H9 (cell line): ENCODE measurements around the gene MLANA. TPM values are rescaled to one million over a fixed set of nuclear protein-coding genes. Genes with fewer than 3 reads are reported as not detected.

Experiments
- DNase-seq: peaks from one replicate; pipeline ENCODE4 v3.0.0-alpha.2; 2017
- H2AFZ ChIP-seq: one replicate; pipeline ENCODE4 v1.6.1; 2013; ENCODE audit warnings: mild to moderate bottlenecking, low read length, control low read depth, moderate library complexity
- H2AK5ac ChIP-seq: 2 replicates; pipeline ENCODE4 v1.6.1; 2013; ENCODE audit warnings: low read length, control low read depth, mixed read lengths; ENCODE audit not compliant: insufficient read length
- H2BK120ac ChIP-seq: one replicate; pipeline ENCODE4 v1.6.1; 2013; ENCODE audit warnings: low read depth, mild to moderate bottlenecking, low read length, control low read depth, inconsistent platforms; ENCODE audit not compliant: poor library complexity, severe bottlenecking
- H2BK12ac ChIP-seq: 2 replicates; pipeline ENCODE4 v1.6.1; 2013; ENCODE audit warnings: low read length, control low read depth, mixed read lengths, low read depth; ENCODE audit not compliant: insufficient read length
- H2BK15ac ChIP-seq: 2 replicates; pipeline ENCODE4 v1.6.1; 2013; ENCODE audit warnings: low read depth, low read length, control low read depth
- H2BK20ac ChIP-seq: one replicate; pipeline ENCODE4 v1.6.1; 2013; ENCODE audit warnings: low read depth, mild to moderate bottlenecking, low read length, control low read depth, inconsistent platforms; ENCODE audit not compliant: poor library complexity, severe bottlenecking
- H2BK5ac ChIP-seq: 2 replicates; pipeline ENCODE4 v1.6.1; 2013; ENCODE audit warnings: low read length, control low read depth, mixed read lengths; ENCODE audit not compliant: insufficient read length
- H3K14ac ChIP-seq: 2 replicates; pipeline ENCODE4 v1.6.1; 2013; ENCODE audit warnings: low read length, control low read depth; ENCODE audit not compliant: insufficient read depth
- H3K18ac ChIP-seq: 2 replicates; pipeline ENCODE4 v1.6.1; 2013; ENCODE audit warnings: low read depth, mild to moderate bottlenecking, mixed read lengths, low read length, control low read depth; ENCODE audit not compliant: insufficient read length
- H3K23ac ChIP-seq: 2 replicates; pipeline ENCODE4 v1.6.1; 2013; ENCODE audit warnings: low read length, control low read depth, mixed read lengths, low read depth; ENCODE audit not compliant: insufficient read length
- H3K23me2 ChIP-seq: 2 replicates; pipeline ENCODE4 v1.6.1; 2013; ENCODE audit warnings: low read depth, mild to moderate bottlenecking, mixed read lengths, low read length, control low read depth; ENCODE audit not compliant: insufficient read length, poor library complexity, severe bottlenecking
- H3K27ac ChIP-seq: 2 replicates; pipeline ENCODE4 v1.5.1; 2013; ENCODE audit warnings: low read length, control low read depth, mixed read lengths, low read depth; ENCODE audit not compliant: insufficient read length
- H3K27me3 ChIP-seq: 2 replicates; pipeline ENCODE4 v1.6.1; 2013; ENCODE audit warnings: low read length, control low read depth, inconsistent platforms; ENCODE audit not compliant: insufficient read depth
- H3K4ac ChIP-seq: 2 replicates; pipeline ENCODE4 v1.6.1; 2013; ENCODE audit warnings: low read depth, mild to moderate bottlenecking, control low read depth, inconsistent platforms, low read length, moderate library complexity
- H3K4me1 ChIP-seq: 2 replicates; pipeline ENCODE4 v1.6.1; 2013; ENCODE audit warnings: low read length, control low read depth, inconsistent platforms; ENCODE audit not compliant: insufficient read depth
- H3K4me2 ChIP-seq: 2 replicates; pipeline ENCODE4 v1.6.1; 2013; ENCODE audit warnings: low read length, control low read depth, mixed read lengths; ENCODE audit not compliant: insufficient read length, insufficient read depth
- H3K56ac ChIP-seq: 2 replicates; pipeline ENCODE4 v1.6.1; 2013; ENCODE audit warnings: low read depth, mild to moderate bottlenecking, mixed read lengths, low read length, control low read depth; ENCODE audit not compliant: insufficient read length
- H3K79me1 ChIP-seq: 2 replicates; pipeline ENCODE4 v1.6.1; 2013; ENCODE audit warnings: low read depth, mild to moderate bottlenecking, moderate library complexity, low read length, control low read depth, inconsistent platforms; ENCODE audit not compliant: insufficient read depth, poor library complexity, severe bottlenecking
- H3K79me2 ChIP-seq: 2 replicates; pipeline ENCODE4 v1.6.1; 2013; ENCODE audit warnings: low read length, control low read depth, inconsistent platforms; ENCODE audit not compliant: insufficient read depth
- H3K9ac ChIP-seq: 2 replicates; pipeline ENCODE4 v1.6.1; 2013; ENCODE audit warnings: low read length, control low read depth, mixed read lengths; ENCODE audit not compliant: insufficient read length; ENCODE audit errors: extremely low read depth
- H3K9me3 ChIP-seq: one replicate; pipeline ENCODE4 v1.6.1; 2013; ENCODE audit warnings: low read depth, low read length, inconsistent platforms; ENCODE audit not compliant: control insufficient read depth
- H3T11ph ChIP-seq: one replicate; pipeline ENCODE4 v1.6.1; 2013; ENCODE audit warnings: mild to moderate bottlenecking, low read length, control low read depth, inconsistent platforms
- H4K20me1 ChIP-seq: one replicate; pipeline ENCODE4 v1.6.1; 2013; ENCODE audit not compliant: control insufficient read depth, insufficient read length, insufficient read depth
- H4K5ac ChIP-seq: 2 replicates; pipeline ENCODE4 v1.6.1; 2013; ENCODE audit warnings: low read depth, mild to moderate bottlenecking, mixed read lengths, low read length, control low read depth; ENCODE audit not compliant: insufficient read length
- H4K8ac ChIP-seq: replicated peaks from 2 replicates; pipeline ENCODE4 v1.6.1; 2013; ENCODE audit warnings: low read length, control low read depth, mixed read lengths, low read depth; ENCODE audit not compliant: insufficient read length
- H4K91ac ChIP-seq: 2 replicates; pipeline ENCODE4 v1.6.1; 2013; ENCODE audit warnings: low read depth, mild to moderate bottlenecking, moderate library complexity, mixed read lengths, low read length, control low read depth; ENCODE audit not compliant: insufficient read length
- H3K27ac Mint-ChIP-seq, 3 experiments: 2 replicates in 2 of 3; 3 replicates in 1 of 3; pipeline ENCODE4 v1.8.0; 2020 to 2021; ENCODE audit warnings: mixed read lengths in 3 of 3, mild to moderate bottlenecking in 1 of 3, moderate library complexity in 1 of 3
- H3K27me3 Mint-ChIP-seq: 2 replicates; pipeline ENCODE4 v1.8.0; 2021; ENCODE audit warnings: low read depth, mild to moderate bottlenecking, moderate library complexity, mixed read lengths
- H3K36me3 Mint-ChIP-seq, 3 experiments: 2 replicates in 2 of 3; 3 replicates in 1 of 3; pipeline ENCODE4 v1.8.0; 2020 to 2021; ENCODE audit warnings: low read depth in 3 of 3, mixed read lengths in 3 of 3; ENCODE audit not compliant: insufficient read depth in 1 of 3
- H3K4me1 Mint-ChIP-seq, 2 experiments: 2 replicates each; pipeline ENCODE4 v1.8.0; 2020; ENCODE audit warnings: mixed read lengths in 2 of 2
- H3K4me3 Mint-ChIP-seq, 2 experiments: 2 replicates in 1 of 2; 3 replicates in 1 of 2; pipeline ENCODE4 v1.8.0; 2020 to 2021; ENCODE audit warnings: mild to moderate bottlenecking in 2 of 2, mixed read lengths in 2 of 2, moderate library complexity in 1 of 2
- H3K9me3 Mint-ChIP-seq, 2 experiments: 2 replicates in 1 of 2; 3 replicates in 1 of 2; pipeline ENCODE4 v1.8.0; 2020; ENCODE audit warnings: mild to moderate bottlenecking in 2 of 2, mixed read lengths in 2 of 2, moderate library complexity in 1 of 2
- CTCF ChIP-seq: fragments of 200-600 bp; sonication (generic); conservative IDR thresholded peaks from 3 replicates; pipeline ENCODE4 v1.8.0; 2021; ENCODE audit warnings: antibody characterized with exemption, mild to moderate bottlenecking
- WGBS: extraction: QIAGEN DNeasy Blood & Tissue Kit; methylation state at CpG from one replicate; pipeline ENCODE4 v1.1.7; 2013; ENCODE audit warnings: missing lambda C conversion rate, low lambda C conversion rate, mixed read lengths; ENCODE audit not compliant: insufficient read length; ENCODE audit errors: extremely low coverage; 5-methylcytosine and 5-hydroxymethylcytosine counted together
- total RNA-seq: library from RNA; stranded (reverse); gene quantifications from 2 replicates; pipeline ENCODE4 v1.2.1, GENCODE V29; 2021

The MLANA gene
- total RNA-seq, 1 experiment from 2014 or later: not detected

DNA sequence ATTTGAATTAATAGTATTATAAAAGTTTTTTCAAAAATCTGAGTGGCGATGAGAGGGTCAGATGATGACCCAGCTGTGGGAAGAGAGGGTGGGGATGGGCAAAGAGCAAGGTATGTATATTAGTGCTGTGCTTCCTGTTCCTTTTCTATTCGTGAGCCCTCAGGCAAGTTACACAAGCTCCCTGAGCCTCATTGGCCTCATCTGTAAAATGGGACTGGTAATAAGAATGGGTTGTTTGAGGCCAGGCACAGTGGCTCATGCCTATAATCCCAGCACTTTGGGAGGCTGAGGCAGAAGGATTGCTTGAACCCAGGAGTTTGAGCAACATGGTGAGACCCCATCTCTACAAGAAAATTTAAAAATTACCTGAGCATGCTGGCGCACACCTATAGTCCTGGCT is 24.0 kb upstream of the MLANA start:
- Histone ChIP-seq H2BK20ac (no peak overlapping the region), H3K4ac (no peak overlapping the region), H3K27ac (no peak overlapping the region), H3K4me1 (no peaks in the 10 kb centered on the region), H2BK15ac (no peak overlapping the region), H3K27me3 (no peaks in the 10 kb centered on the region), H3T11ph (no peak overlapping the region), H3K4me2 (no peak overlapping the region), H3K56ac (no peak overlapping the region), H3K23ac (no peak overlapping the region), H2BK12ac (no peak overlapping the region), H3K23me2 (no peaks in the 10 kb centered on the region), H3K14ac (no peak overlapping the region), H3K79me1 (no peaks in the 10 kb centered on the region), H2BK120ac (no peak overlapping the region), H3K9me3 (no peaks in the 10 kb centered on the region), H4K5ac (no peak overlapping the region), H2BK5ac (no peak overlapping the region), H2AFZ (no peak overlapping the region), H4K20me1 (no peaks in the 10 kb centered on the region), H3K9ac (no peak overlapping the region), H4K8ac (no peak overlapping the region), H4K91ac (no peak overlapping the region), H2AK5ac (no peak overlapping the region), H3K79me2 (no peaks in the 10 kb centered on the region), H3K18ac (no peak overlapping the region)
- Mint-ChIP-seq H3K9me3 (no peaks in the 10 kb centered on the region), H3K27ac (no peak overlapping the region; a peak in 1 of 7 replicates), H3K27me3 (peaks cover 5% of the 10 kb centered on the region), H3K4me3 (no peak overlapping the region), H3K4me1 (peaks cover 5 to 19% of the 10 kb centered on the region in 2 experiments), H3K36me3 (no peaks in the 10 kb centered on the region)
- TF ChIP-seq CTCF: no peak
- DNase-seq: no peak
- no CpG with 5 or more reads among the region's 3 CpGs for WGBS
